ENCODE measurements around the gene MAST2. TPM values are rescaled to one million over a fixed set of nuclear protein-coding genes. Genes with fewer than 3 reads are reported as not detected.

MAST2 gene
- total and polyA plus RNA-seq, 2 experiments from 2014 or later, result 14.2 to 19.1 TPM

- Histone ChIP-seq H3K9ac (no peak overlapping the region), H3F3A (ENCODE audit: insufficient read depth) (0 out of 2 replicates have a peak, but pooled peaks cover 6% of the 10 kb centered on the region), H3K4me3 (no peak overlapping the region), H3K36me3 (ENCODE audit: low read depth) (no peaks in the 10 kb centered on the region), H4K20me1 (ENCODE audit: insufficient read depth) (no peaks in the 10 kb centered on the region), H3K27me3 (replicated peaks; ENCODE audit: insufficient read depth) (no peaks in the 10 kb centered on the region), H3K27ac (no peak overlapping the region), H3K9me3 (ENCODE audit: low read depth) (no peaks in the 10 kb centered on the region), H3K4me2 (ENCODE audit: unreplicated experiment) (peak overlapping the region; percentile 29), H2AFZ (no peak overlapping the region), H3K9me2 (ENCODE audit: insufficient read depth) (no peaks in the 10 kb centered on the region), H3K4me1 (ENCODE audit: insufficient read depth) (peaks cover 29% of the 10 kb centered on the region), H3K79me2 (ENCODE audit: insufficient read depth) (peaks cover 20% of the 10 kb centered on the region)
- no peak for TF ChIP-seq EZH2 (IDR thresholded peaks at IDR 0.05; ENCODE audit: insufficient read depth, poor library complexity, severe bottlenecking)
- TF ChIP-seq EZH2phosphoT487 (IDR thresholded peaks at IDR 0.05; ENCODE audit: insufficient read depth, low read depth), result no peak
- in situ Hi-C loops (cut with MboI), result no loop called here
- DNase-seq, result peak; percentile 78
- 23 to 40% methylated on average over 1 of the region's 1 CpG for WGBS, 2 experiments (ENCODE audit: low coverage in 1 of 2, low lambda C conversion rate in 2 of 2, missing lambda C conversion rate in 2 of 2)
Measured at GRCh38 chr1:45883658-45884057, 80.2 kb downstream of the MAST2 start.

GRCh38 chr1:45884700-45885099 is 81.3 kb downstream of the MAST2 start:
- H3K4me2 ChIP-seq (ENCODE audit: unreplicated experiment), result no peak overlapping the region
- H3K9me3 ChIP-seq (ENCODE audit: low read depth), result no peaks in the 10 kb centered on the region
- TF ChIP-seq EZH2 (IDR thresholded peaks at IDR 0.05; ENCODE audit: insufficient read depth, poor library complexity, severe bottlenecking), result no peak
- TF ChIP-seq EZH2phosphoT487 (IDR thresholded peaks at IDR 0.05; ENCODE audit: insufficient read depth, low read depth), result no peak
- DNase-seq, result no peak
- H3K36me3 ChIP-seq (ENCODE audit: low read depth), result no peaks in the 10 kb centered on the region
- in situ Hi-C loops (cut with MboI), result no loop called here
- no peaks in the 10 kb centered on the region for H3K27me3 ChIP-seq (replicated peaks; ENCODE audit: insufficient read depth)
- no peak overlapping the region for H3K4me3 ChIP-seq
- H3K27ac ChIP-seq, result no peak overlapping the region
- H3F3A ChIP-seq (ENCODE audit: insufficient read depth), result 0 out of 2 replicates have a peak, but pooled peaks cover 6% of the 10 kb centered on the region
- H3K9me2 ChIP-seq (ENCODE audit: insufficient read depth), result no peaks in the 10 kb centered on the region
- peaks cover 29% of the 10 kb centered on the region for H3K4me1 ChIP-seq (ENCODE audit: insufficient read depth)
- H3K9ac ChIP-seq, result no peak overlapping the region
- H4K20me1 ChIP-seq (ENCODE audit: insufficient read depth), result no peaks in the 10 kb centered on the region
- WGBS, 2 experiments (ENCODE audit: low coverage in 1 of 2, low lambda C conversion rate in 2 of 2, missing lambda C conversion rate in 2 of 2), result 95 to 100% methylated on average over 1 of the region's 1 CpG
- H3K79me2 ChIP-seq (ENCODE audit: insufficient read depth), result peaks cover 28% of the 10 kb centered on the region
- no peak overlapping the region for H2AFZ ChIP-seq

DNA sequence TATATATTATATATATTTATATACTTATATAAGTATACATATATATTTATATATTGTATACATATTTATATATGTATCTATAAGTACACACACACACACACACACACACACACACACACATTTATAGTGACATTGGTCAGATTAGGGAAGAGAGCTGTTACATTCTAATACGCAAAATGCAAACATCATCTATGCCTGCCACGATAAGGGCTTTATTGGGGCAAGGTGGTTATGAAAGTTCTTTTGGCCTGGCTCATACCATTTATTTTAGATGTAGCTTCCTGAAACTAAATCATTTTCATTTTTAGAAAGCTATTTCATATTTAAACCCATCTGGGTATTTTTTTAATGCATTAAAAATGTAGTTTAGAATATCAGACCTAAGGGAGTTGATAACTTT is 82.8 kb downstream of the MAST2 start:
- Histone ChIP-seq H3K79me2 (ENCODE audit: insufficient read depth) (peaks cover 35% of the 10 kb centered on the region), H3K27ac (no peak overlapping the region), H2AFZ (no peak overlapping the region), H3F3A (ENCODE audit: insufficient read depth) (no peaks in the 10 kb centered on the region), H3K9me3 (ENCODE audit: low read depth) (no peaks in the 10 kb centered on the region), H3K4me3 (no peak overlapping the region), H3K27me3 (replicated peaks; ENCODE audit: insufficient read depth) (no peaks in the 10 kb centered on the region), H3K4me2 (ENCODE audit: unreplicated experiment) (no peak overlapping the region), H3K9ac (no peak overlapping the region), H3K36me3 (ENCODE audit: low read depth) (no peaks in the 10 kb centered on the region), H3K4me1 (ENCODE audit: insufficient read depth) (peaks cover 17% of the 10 kb centered on the region), H4K20me1 (ENCODE audit: insufficient read depth) (no peaks in the 10 kb centered on the region), H3K9me2 (ENCODE audit: insufficient read depth) (no peaks in the 10 kb centered on the region)
- WGBS, 2 experiments (ENCODE audit: low coverage in 1 of 2, low lambda C conversion rate in 2 of 2, missing lambda C conversion rate in 2 of 2), result 78 to 81% methylated on average over 2 of the region's 2 CpGs
- TF ChIP-seq EZH2phosphoT487 (IDR thresholded peaks at IDR 0.05; ENCODE audit: insufficient read depth, low read depth) (no peak), EZH2 (IDR thresholded peaks at IDR 0.05; ENCODE audit: insufficient read depth, poor library complexity, severe bottlenecking) (no peak)
- no peak for DNase-seq
- in situ Hi-C loops (cut with MboI), result no loop called here

DNA sequence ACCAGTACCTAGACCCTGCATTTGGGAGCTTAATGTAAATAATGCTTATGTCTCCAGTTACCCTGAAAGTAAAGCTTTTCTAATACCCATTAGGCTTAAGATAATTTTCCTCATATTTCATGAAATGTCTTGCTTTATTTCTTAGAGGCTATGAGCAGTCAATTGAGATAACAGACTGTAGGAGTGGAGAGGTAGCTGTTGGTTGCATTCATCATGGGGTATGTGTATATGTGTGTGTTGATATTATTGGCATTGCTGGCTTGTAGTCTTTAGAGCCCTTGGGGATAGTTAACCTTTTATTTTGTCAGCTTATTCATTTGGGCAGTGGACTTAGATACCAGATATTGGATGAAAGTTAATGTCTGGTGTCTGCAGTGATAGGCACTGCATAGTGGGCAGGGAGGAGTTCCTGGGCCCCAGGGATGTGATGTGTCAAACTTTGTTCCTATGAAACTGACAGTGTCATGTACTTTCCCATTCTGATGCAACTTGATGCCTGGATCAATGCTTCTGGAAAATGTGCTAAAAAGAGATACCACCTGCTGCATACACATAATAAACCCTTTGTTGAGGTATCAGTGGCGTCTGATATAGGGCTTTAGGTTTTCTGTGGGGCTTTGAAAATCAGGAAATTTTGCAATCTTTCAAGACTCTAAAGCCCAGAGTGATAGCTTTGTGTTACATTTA is 83.9 kb downstream of the MAST2 start:
- Histone ChIP-seq H3K9me3 (ENCODE audit: low read depth) (no peaks in the 10 kb centered on the region), H3K79me2 (ENCODE audit: insufficient read depth) (peaks cover 37% of the 10 kb centered on the region), H2AFZ (no peak overlapping the region), H4K20me1 (ENCODE audit: insufficient read depth) (no peaks in the 10 kb centered on the region), H3K4me3 (no peak overlapping the region), H3F3A (ENCODE audit: insufficient read depth) (peaks cover 8% of the 10 kb centered on the region), H3K4me2 (ENCODE audit: unreplicated experiment) (no peak overlapping the region), H3K27me3 (replicated peaks; ENCODE audit: insufficient read depth) (no peaks in the 10 kb centered on the region), H3K9ac (no peak overlapping the region), H3K36me3 (ENCODE audit: low read depth) (no peaks in the 10 kb centered on the region), H3K4me1 (ENCODE audit: insufficient read depth) (peaks cover 24% of the 10 kb centered on the region), H3K9me2 (ENCODE audit: insufficient read depth) (no peaks in the 10 kb centered on the region), H3K27ac (no peak overlapping the region)
- WGBS, 2 experiments (ENCODE audit: low coverage in 1 of 2, low lambda C conversion rate in 2 of 2, missing lambda C conversion rate in 2 of 2), result 95 to 97% methylated on average over 1 of the region's 1 CpG
- TF ChIP-seq EZH2phosphoT487 (IDR thresholded peaks at IDR 0.05; ENCODE audit: insufficient read depth, low read depth) (no peak), EZH2 (IDR thresholded peaks at IDR 0.05; ENCODE audit: insufficient read depth, poor library complexity, severe bottlenecking) (no peak)
- no peak for DNase-seq
- in situ Hi-C loops (cut with MboI), result no loop called here

All from GM23248 (cell line).